ENCODE results near the gene ACOD1. TPM values are rescaled to one million over a fixed set of nuclear protein-coding genes. Genes with fewer than 3 reads are reported as not detected.

Gene ACOD1
- total RNA-seq, 1 donor from 2014 or later = not detected

DNA sequence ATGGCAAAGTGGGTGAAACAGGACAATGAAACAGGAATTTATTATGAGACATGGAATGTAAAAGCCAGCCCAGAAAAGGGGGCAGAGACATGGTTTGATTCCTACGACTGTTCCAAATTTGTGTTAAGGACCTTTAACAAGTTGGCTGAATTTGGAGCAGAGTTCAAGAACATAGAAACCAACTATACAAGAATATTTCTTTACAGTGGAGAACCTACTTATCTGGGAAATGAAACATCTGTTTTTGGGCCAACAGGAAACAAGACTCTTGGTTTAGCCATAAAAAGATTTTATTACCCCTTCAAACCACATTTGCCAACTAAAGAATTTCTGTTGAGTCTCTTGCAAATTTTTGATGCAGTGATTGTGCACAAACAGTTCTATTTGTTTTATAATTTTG lies 52.2 kb downstream of the ACOD1 start:
- no peak overlapping the region for H3K4me3 ChIP-seq (ENCODE audit: low read depth, low read length)
- TF ChIP-seq, protein P1, sequence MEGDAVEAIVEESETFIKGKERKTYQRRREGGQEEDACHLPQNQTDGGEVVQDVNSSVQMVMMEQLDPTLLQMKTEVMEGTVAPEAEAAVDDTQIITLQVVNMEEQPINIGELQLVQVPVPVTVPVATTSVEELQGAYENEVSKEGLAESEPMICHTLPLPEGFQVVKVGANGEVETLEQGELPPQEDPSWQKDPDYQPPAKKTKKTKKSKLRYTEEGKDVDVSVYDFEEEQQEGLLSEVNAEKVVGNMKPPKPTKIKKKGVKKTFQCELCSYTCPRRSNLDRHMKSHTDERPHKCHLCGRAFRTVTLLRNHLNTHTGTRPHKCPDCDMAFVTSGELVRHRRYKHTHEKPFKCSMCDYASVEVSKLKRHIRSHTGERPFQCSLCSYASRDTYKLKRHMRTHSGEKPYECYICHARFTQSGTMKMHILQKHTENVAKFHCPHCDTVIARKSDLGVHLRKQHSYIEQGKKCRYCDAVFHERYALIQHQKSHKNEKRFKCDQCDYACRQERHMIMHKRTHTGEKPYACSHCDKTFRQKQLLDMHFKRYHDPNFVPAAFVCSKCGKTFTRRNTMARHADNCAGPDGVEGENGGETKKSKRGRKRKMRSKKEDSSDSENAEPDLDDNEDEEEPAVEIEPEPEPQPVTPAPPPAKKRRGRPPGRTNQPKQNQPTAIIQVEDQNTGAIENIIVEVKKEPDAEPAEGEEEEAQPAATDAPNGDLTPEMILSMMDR (conservative IDR thresholded peaks at IDR 0.05; ENCODE audit: low read depth, low read length) = no peak
- DNase-seq (ENCODE audit: low read depth) = no peak

DNA sequence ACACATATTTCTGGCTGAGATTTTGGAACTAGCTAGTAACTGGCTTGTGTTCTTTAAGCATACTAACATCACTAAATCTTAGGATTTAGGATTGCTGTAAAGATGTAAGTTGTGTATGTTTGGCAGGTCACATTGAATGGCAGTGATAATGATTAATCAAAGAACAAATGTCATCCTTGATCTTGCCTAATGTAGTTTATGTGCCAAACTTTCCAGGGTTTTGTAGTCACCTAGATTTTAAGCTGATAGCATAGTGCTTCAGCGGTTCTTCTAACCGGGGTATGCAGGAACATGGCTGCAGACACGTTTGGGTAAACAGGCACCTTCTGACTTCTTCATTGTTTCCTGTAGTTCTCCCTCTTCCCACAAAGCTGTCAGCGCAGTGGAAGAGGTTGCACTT lies 53.2 kb downstream of the ACOD1 start:
- no peak for DNase-seq (ENCODE audit: low read depth)
- H3K4me3 ChIP-seq (ENCODE audit: low read depth, low read length) = no peak overlapping the region
- TF ChIP-seq, protein P1 (conservative IDR thresholded peaks at IDR 0.05; ENCODE audit: low read depth, low read length) = no peak

DNA sequence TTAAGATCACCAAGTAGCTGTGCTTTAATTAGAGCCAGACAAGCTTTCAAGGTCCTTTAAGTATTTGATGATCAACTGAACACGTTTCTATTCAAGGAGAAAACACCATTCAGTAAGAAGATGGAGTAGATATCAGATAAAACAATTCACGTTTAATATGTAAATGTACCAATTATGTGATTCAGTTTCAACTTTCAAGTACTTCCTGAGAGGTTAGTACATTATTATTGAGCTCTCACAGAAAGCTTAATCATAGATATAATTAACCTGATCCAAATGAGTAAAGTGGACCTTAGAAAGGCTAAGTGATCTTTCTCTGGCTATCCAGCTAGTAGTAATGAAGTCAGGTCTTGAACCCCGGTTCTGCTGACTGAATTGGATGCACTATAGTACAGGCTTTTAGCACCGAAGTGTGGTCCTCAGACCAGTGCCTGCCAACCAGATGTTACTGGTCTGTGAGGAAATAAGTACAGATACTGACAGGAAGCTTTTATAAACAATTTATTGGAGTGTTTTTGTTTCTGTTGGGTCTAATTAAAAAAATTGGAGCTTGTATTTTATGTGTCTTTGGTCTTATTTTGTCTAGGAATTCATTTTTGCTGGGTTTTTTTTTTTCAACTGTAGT lies 53.8 kb downstream of the ACOD1 start:
- no peak for DNase-seq (ENCODE audit: low read depth)
- no peak overlapping the region for H3K4me3 ChIP-seq (ENCODE audit: low read depth, low read length)
- TF ChIP-seq, protein P1 (conservative IDR thresholded peaks at IDR 0.05; ENCODE audit: low read depth, low read length) = no peak

DNA sequence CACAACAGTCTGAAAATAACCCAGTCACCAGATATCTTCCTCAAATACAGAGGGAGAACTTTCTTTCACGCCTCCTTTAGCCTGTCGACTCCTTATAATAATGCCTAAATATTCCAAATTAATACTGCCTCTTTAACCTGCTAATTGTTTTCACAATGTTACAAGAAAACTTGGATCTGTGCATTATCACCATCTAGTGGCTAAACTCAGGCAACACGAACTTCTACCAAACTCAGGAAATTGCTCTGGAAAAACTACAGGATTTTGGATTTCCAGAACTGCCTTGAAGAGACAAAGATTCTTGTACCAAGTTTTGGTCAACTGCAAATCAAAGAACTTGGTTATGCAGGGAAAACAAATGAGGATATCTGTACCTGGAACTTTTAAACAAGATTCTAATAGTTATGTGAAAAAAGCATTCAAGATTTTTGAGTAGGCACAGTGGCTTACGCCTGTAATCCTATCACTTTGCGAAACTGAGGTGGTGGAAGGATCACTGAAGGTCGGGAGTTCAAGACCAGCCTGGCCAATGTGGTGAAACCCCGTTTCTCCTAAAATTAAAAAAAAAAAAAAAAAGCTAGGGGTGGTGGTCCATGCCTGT lies 54.4 kb downstream of the ACOD1 start:
- no peak overlapping the region for H3K4me3 ChIP-seq (ENCODE audit: low read depth, low read length)
- TF ChIP-seq, protein P1 (conservative IDR thresholded peaks at IDR 0.05; ENCODE audit: low read depth, low read length) = peak; percentile 79
- DNase-seq (ENCODE audit: low read depth) = no peak

Other genes starting within 250 kb of the ACOD1 start
- gene KCTD12, start 62.1 kb upstream of the ACOD1 start, total RNA-seq = 3.7 and 4.1 TPM in 2 replicates
- 15.9 and 19.8 TPM in 2 replicates for gene CLN5, start 43.6 kb downstream of the ACOD1 start, total RNA-seq
- gene FBXL3, start 78.6 kb downstream of the ACOD1 start, total RNA-seq = 32.2 and 33.8 TPM in 2 replicates